Endothelial cell of umbilical vein (primary cell): Measurements from ENCODE around the gene JAKMIP1.

Source experiments
- EZH2 ChIP-seq: IDR thresholded peaks from 2 replicates; pipeline ENCODE4 v1.6.1; 2012; ENCODE audit warnings: borderline replicate concordance, low read depth, mild to moderate bottlenecking, moderate library complexity, low read length, inconsistent platforms; ENCODE audit not compliant: severe bottlenecking
- POLR2A ChIP-seq: IDR thresholded peaks from 2 replicates; pipeline ENCODE4 v1.6.1; 2012; ENCODE audit warnings: low read depth, mild to moderate bottlenecking, control low read depth, low read length
- POLR2AphosphoS5 ChIP-seq: IDR thresholded peaks from 2 replicates; pipeline ENCODE4 v1.6.1; 2012; ENCODE audit warnings: low read depth, mild to moderate bottlenecking, control low read depth, low read length, moderate library complexity; ENCODE audit not compliant: insufficient read depth
- TF ChIP-seq, protein P1 (sequence below), 2 donors: IDR thresholded peaks; 1 replicate in 1 of 2; 2 replicates in 1 of 2; pipeline ENCODE4 v1.5.1; 2011; ENCODE audit warnings: low read length in 2 of 2, mild to moderate bottlenecking in 2 of 2, moderate library complexity in 2 of 2, control low read depth in 1 of 2, inconsistent platforms in 1 of 2, low read depth in 1 of 2; ENCODE audit not compliant: insufficient read depth in 1 of 2; ENCODE audit errors: extremely low read depth in 1 of 2
- TF ChIP-seq, protein P2 (sequence below): IDR thresholded peaks from 2 replicates; pipeline ENCODE4 v1.6.1; 2011; ENCODE audit not compliant: insufficient read depth, insufficient read length

DNA sequence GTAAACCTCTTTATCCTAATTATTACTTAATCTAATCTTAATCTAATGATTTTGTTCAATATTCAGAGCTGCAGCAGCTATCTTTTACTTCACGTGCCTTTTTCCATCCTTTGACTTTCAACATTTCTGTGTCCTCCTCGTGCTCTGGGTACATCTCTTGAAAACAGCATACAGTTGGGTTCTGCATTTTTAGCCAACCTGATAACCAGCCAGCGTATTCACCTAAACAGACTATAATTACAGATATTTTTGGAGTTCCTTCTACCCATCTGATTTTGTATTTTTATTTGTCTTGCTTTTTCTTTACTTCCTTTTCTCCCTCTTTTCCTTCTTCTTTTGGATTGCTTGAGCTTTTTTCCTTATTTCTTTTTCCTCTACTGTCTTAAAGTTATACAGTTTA is 16.2 kb upstream of the JAKMIP1 start:
- TF ChIP-seq, protein P1, sequence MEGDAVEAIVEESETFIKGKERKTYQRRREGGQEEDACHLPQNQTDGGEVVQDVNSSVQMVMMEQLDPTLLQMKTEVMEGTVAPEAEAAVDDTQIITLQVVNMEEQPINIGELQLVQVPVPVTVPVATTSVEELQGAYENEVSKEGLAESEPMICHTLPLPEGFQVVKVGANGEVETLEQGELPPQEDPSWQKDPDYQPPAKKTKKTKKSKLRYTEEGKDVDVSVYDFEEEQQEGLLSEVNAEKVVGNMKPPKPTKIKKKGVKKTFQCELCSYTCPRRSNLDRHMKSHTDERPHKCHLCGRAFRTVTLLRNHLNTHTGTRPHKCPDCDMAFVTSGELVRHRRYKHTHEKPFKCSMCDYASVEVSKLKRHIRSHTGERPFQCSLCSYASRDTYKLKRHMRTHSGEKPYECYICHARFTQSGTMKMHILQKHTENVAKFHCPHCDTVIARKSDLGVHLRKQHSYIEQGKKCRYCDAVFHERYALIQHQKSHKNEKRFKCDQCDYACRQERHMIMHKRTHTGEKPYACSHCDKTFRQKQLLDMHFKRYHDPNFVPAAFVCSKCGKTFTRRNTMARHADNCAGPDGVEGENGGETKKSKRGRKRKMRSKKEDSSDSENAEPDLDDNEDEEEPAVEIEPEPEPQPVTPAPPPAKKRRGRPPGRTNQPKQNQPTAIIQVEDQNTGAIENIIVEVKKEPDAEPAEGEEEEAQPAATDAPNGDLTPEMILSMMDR (IDR thresholded peaks at IDR 0.05; ENCODE audit: extremely low read depth in 1 of 2, insufficient read depth in 1 of 2, low read depth in 1 of 2, low read length in 2 of 2) = no peak
- TF ChIP-seq EZH2 (no peak), POLR2AphosphoS5 (no peak), POLR2A (no peak)
- TF ChIP-seq, protein P2, sequence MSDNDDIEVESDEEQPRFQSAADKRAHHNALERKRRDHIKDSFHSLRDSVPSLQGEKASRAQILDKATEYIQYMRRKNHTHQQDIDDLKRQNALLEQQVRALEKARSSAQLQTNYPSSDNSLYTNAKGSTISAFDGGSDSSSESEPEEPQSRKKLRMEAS = no peak
